GM06990 (cell line): ENCODE measurements around the gene ME1.

Source experiments
- DNase-seq: peaks from one replicate; pipeline ENCODE4 v3.0.0-alpha.2; 2011; ENCODE audit not compliant: insufficient read length; ENCODE audit errors: extremely low read depth
- H3K27me3 ChIP-seq: replicated peaks from 2 replicates; pipeline ENCODE4 v1.6.0; 2011; ENCODE audit warnings: low read length; ENCODE audit not compliant: control insufficient read depth, insufficient read depth
- H3K36me3 ChIP-seq: 2 replicates; pipeline ENCODE4 v1.5.1; 2011; ENCODE audit warnings: low read length; ENCODE audit not compliant: control insufficient read depth, insufficient read depth
- H3K4me3 ChIP-seq: replicated peaks from 2 replicates; pipeline ENCODE4 v1.5.1; 2011; ENCODE audit warnings: low read depth, mild to moderate bottlenecking, control low read depth, low read length
- CTCF ChIP-seq: IDR thresholded peaks from 2 replicates; pipeline ENCODE4 v1.5.1; 2011; ENCODE audit warnings: low read length, control low read depth, mild to moderate bottlenecking, inconsistent platforms; ENCODE audit not compliant: insufficient read depth, poor library complexity, severe bottlenecking

ME1 gene

DNA sequence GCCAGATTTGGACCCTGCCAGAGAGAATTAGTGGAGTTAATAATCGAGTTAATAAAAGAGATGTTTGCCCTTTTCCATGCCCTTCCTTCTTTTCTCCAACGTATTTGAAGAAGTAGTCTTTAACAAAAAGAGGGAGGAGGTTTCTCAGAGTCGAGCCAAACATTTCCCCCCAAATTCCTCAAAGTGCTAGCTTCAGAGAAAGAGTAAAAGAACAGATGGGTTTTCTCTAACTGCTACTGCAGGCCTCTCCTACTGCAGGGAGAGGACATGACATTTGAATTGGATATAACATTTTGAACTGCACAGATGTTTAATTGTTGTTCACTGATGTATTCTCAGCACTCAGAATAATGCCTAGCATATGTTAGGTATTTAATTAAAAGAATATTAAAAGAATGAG is 212.2 kb downstream of the ME1 start:
- H3K4me3 ChIP-seq, result no peak overlapping the region
- no peaks in the 10 kb centered on the region for H3K27me3 ChIP-seq
- no peaks in the 10 kb centered on the region for H3K36me3 ChIP-seq
- no peak for DNase-seq
- no peak for TF ChIP-seq CTCF

GRCh38 chr6:83216806-83217205 is 214.0 kb downstream of the ME1 start:
- Histone ChIP-seq H3K4me3 (no peak overlapping the region), H3K27me3 (no peaks in the 10 kb centered on the region), H3K36me3 (no peaks in the 10 kb centered on the region)
- DNase-seq, result no peak
- no peak for TF ChIP-seq CTCF

- H3K27me3 ChIP-seq, result no peaks in the 10 kb centered on the region
- H3K36me3 ChIP-seq, result no peaks in the 10 kb centered on the region
- peak; percentile 85 for TF ChIP-seq CTCF
- DNase-seq, result peak; percentile 15
- H3K4me3 ChIP-seq, result no peak overlapping the region
These were observed 215.5 kb downstream of the ME1 start for GRCh38 chr6:83215131-83216047.

GRCh38 chr6:83202031-83202430 is 228.8 kb downstream of the ME1 start:
- Histone ChIP-seq H3K36me3 (no peaks in the 10 kb centered on the region), H3K4me3 (no peak overlapping the region), H3K27me3 (no peaks in the 10 kb centered on the region)
- DNase-seq, result no peak
- TF ChIP-seq CTCF, result no peak

- DNase-seq, result no peak
These were observed 231.0 kb downstream of the ME1 start for GRCh38 chr6:83199863-83200225.

More at GRCh38 chr6:83199863-83200225, 231.0 kb downstream of the ME1 start:
- Histone ChIP-seq H3K4me3 (no peak overlapping the region), H3K27me3 (no peaks in the 10 kb centered on the region), H3K36me3 (no peaks in the 10 kb centered on the region; the same call in 1 of the 2 replicates)
- no peak for TF ChIP-seq CTCF
